Breast epithelium (tissue), 4 donors: ENCODE data around the gene CCDC3. TPM values are rescaled to one million over a fixed set of nuclear protein-coding genes. Genes with fewer than 3 reads are reported as not detected.

Experiments
- DNase-seq, 2 donors: peaks; one replicate each; pipeline ENCODE4 v3.0.0-alpha.2; 2019; ENCODE audit warnings: low spot score in 2 of 2
- H3K27ac ChIP-seq, 2 donors: fragments of 200-600 bp; sonication (generic) in 1 of 2; one replicate each; pipeline ENCODE4 v1.5.1; 2016 to 2019; ENCODE audit warnings: mild to moderate bottlenecking in 1 of 2
- H3K27me3 ChIP-seq, 2 donors: fragments of 200-600 bp; sonication (generic) in 1 of 2; one replicate each; pipeline versions ENCODE4 v1.5.1 to v1.6.0; 2017 to 2019; ENCODE audit warnings: control low read depth in 1 of 2, mild to moderate bottlenecking in 1 of 2
- H3K36me3 ChIP-seq: fragments of 200-600 bp; one replicate; pipeline ENCODE4 v1.5.1; 2019
- H3K4me1 ChIP-seq, 2 donors: fragments of 200-600 bp; sonication (generic); one replicate each; pipeline ENCODE4 v1.5.1; 2016 to 2019; ENCODE audit warnings: control low read depth in 1 of 2
- H3K4me3 ChIP-seq, 3 donors: fragments of 200-600 bp; sonication (generic); 1 replicate in 2 of 3; 2 replicates in 1 of 3; pipeline ENCODE4 v1.5.1; 2016 to 2019; ENCODE audit warnings: mild to moderate bottlenecking in 3 of 3, moderate library complexity in 2 of 3
- H3K9me3 ChIP-seq, 2 donors: fragments of 200-600 bp; sonication (generic) in 1 of 2; one replicate each; pipeline ENCODE4 v1.5.1; 2016 to 2019; ENCODE audit warnings: control low read depth in 1 of 2
- CTCF ChIP-seq, 3 donors: fragments of 450-650 bp; IDR thresholded peaks; one replicate each; pipeline ENCODE4 v1.5.1; 2016 to 2017; ENCODE audit warnings: antibody characterized with exemption in 3 of 3, mild to moderate bottlenecking in 3 of 3, moderate library complexity in 3 of 3
- POLR2A ChIP-seq: fragments of 450-650 bp; IDR thresholded peaks from one replicate; pipeline ENCODE4 v1.6.1; 2016; ENCODE audit warnings: antibody characterized with exemption, mild to moderate bottlenecking, moderate library complexity
- POLR2AphosphoS5 ChIP-seq, 3 donors: sonication (generic); formaldehyde crosslinking; IDR thresholded peaks; one replicate each; pipeline ENCODE4 v1.6.1; 2017; ENCODE audit warnings: antibody characterized with exemption in 3 of 3
- intact Hi-C: fragments of 100-400 bp; cut with DNase I; formaldehyde crosslinking; loops from one replicate; pipeline ENCODE4 v1.15.1; 2023; ENCODE audit warnings: low total_unique reads
- total RNA-seq, 3 donors: library from RNA; depleted of rRNA; stranded (reverse); fragments of >200 nt; gene quantifications; one replicate each; pipeline ENCODE4 v1.1.0, GENCODE V29; 2016

The CCDC3 gene
- total RNA-seq, 3 donors from 2014 or later = 8.2 to 13.0 (median 9.8) TPM

DNA sequence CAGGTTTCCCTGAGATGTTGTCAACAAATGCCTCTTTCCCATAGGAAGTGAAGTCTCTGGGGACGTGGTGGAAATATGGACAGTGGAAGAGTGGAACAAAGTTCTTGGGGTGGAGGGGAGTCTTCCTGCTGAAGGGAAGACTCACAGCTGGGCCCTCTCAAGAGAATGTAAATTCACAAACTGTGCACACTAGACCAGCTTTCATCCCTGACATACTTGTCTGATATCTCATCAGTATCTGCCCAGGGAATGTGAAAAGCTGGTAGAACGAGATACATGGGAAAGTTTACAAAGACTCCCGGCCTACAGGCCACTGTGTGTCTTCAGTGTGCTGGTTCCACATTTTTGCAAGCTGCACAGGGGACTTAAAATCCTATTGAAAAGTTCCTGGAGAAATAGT is 16.7 kb upstream of the CCDC3 start:
- Histone ChIP-seq H3K27me3 (no peaks in the 10 kb centered on the region), H3K4me1 (no peaks in the 10 kb centered on the region), H3K27ac (no peak overlapping the region), H3K9me3 (peaks cover under 1 to 1% of the 10 kb centered on the region in 2 donors), H3K4me3 (no peak overlapping the region), H3K36me3 (no peaks in the 10 kb centered on the region)
- intact Hi-C loops = no loop called here
- no peak for DNase-seq
- TF ChIP-seq POLR2AphosphoS5 (IDR thresholded peaks at IDR 0.05) = no peak
- no peak for TF ChIP-seq POLR2A
- no peak for TF ChIP-seq CTCF (IDR thresholded peaks at IDR 0.05)

GRCh38 chr10:13016886-13017285 is 15.4 kb upstream of the CCDC3 start:
- H3K9me3 ChIP-seq = no peaks in the 10 kb centered on the region
- H3K4me1 ChIP-seq = no peaks in the 10 kb centered on the region
- intact Hi-C loops = no loop called here
- DNase-seq = no peak
- H3K27ac ChIP-seq = no peak overlapping the region
- no peaks in the 10 kb centered on the region for H3K27me3 ChIP-seq
- no peaks in the 10 kb centered on the region for H3K36me3 ChIP-seq
- TF ChIP-seq POLR2AphosphoS5 (IDR thresholded peaks at IDR 0.05) (no peak), POLR2A (no peak), CTCF (IDR thresholded peaks at IDR 0.05) (no peak)
- no peak overlapping the region for H3K4me3 ChIP-seq

- no peaks in the 10 kb centered on the region for H3K4me1 ChIP-seq
- TF ChIP-seq POLR2A = no peak
- TF ChIP-seq POLR2AphosphoS5 (IDR thresholded peaks at IDR 0.05) = no peak
- TF ChIP-seq CTCF (IDR thresholded peaks at IDR 0.05) = no peak
- no peak overlapping the region for H3K27ac ChIP-seq
- no peaks in the 10 kb centered on the region for H3K27me3 ChIP-seq
- H3K9me3 ChIP-seq = no peaks in the 10 kb centered on the region
- DNase-seq = no peak
- no peak overlapping the region for H3K4me3 ChIP-seq
- intact Hi-C loops = no loop called here
- H3K36me3 ChIP-seq = no peaks in the 10 kb centered on the region
Observed at GRCh38 chr10:13016426-13016825, 14.9 kb upstream of the CCDC3 start.

- no peaks in the 10 kb centered on the region for H3K9me3 ChIP-seq
- H3K4me3 ChIP-seq = no peak overlapping the region
- H3K36me3 ChIP-seq = no peaks in the 10 kb centered on the region
- no peak for TF ChIP-seq POLR2A
- no peak for TF ChIP-seq POLR2AphosphoS5 (IDR thresholded peaks at IDR 0.05)
- TF ChIP-seq CTCF (IDR thresholded peaks at IDR 0.05) = no peak
- H3K27ac ChIP-seq = no peak overlapping the region
- H3K27me3 ChIP-seq = peaks cover 0 to 8% of the 10 kb centered on the region in 2 donors
- DNase-seq = no peak
- intact Hi-C loops = no loop called here
- no peaks in the 10 kb centered on the region for H3K4me1 ChIP-seq
Observed at GRCh38 chr10:13006037-13006436, 4.5 kb upstream of the CCDC3 start.

GRCh38 chr10:13003759-13004158 is 2.2 kb upstream of the CCDC3 start:
- no peak overlapping the region for H3K27ac ChIP-seq
- intact Hi-C loops = no loop called here
- H3K9me3 ChIP-seq = no peaks in the 10 kb centered on the region
- no peak for TF ChIP-seq POLR2AphosphoS5 (IDR thresholded peaks at IDR 0.05)
- no peak for TF ChIP-seq POLR2A
- TF ChIP-seq CTCF (IDR thresholded peaks at IDR 0.05) = no peak
- DNase-seq = no peak
- peaks cover 0 to 15% of the 10 kb centered on the region in 2 donors for H3K27me3 ChIP-seq
- no peak overlapping the region for H3K4me3 ChIP-seq
- no peaks in the 10 kb centered on the region for H3K4me1 ChIP-seq
- no peaks in the 10 kb centered on the region for H3K36me3 ChIP-seq
